Measurements from ENCODE around the gene CACNG4. TPM values are rescaled to one million over a fixed set of nuclear protein-coding genes. Genes with fewer than 3 reads are reported as not detected.

The CACNG4 gene
- total RNA-seq, 1 donor from 2014 or later: 27.5 TPM

DNA sequence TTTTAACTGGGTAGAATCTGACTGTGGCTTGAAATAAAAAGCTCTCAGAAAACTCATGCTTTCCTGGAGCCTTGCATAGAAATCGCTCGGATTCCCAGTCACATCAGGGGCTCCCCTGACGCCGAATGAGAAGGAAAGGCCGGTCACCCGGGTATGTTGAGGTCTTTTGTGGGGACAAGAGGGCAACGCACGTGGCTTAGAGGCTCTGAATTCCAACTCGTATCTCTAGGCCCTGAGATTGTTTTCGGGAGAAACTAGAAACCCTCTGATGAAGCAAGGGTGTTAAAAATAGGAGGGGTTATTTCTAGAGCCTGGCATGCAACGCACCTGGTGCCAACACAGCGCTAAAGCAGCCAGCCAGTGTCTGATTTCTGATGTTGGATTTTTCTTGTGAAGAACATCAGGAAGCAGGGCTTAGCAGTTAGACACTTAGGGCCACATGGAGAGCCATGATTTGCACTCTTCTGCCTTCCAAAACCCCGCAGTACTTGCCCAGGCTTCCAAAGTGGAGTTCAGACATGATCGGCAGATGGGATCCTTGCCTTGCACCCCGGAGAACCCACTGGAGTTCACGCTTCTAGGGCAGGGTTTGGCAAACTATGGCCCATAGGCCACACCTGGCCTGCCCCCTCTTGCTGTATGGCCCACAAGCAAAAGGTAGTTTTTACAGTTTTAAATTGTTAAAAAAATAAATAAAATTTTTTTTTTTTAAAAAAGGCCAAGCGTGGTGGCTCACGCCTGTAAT lies 92.4 kb downstream of the CACNG4 start:
- Mint-ChIP-seq H3K9me3 (no peaks in the 10 kb centered on the region), H3K4me1 (ENCODE audit: unreplicated experiment) (no peaks in the 10 kb centered on the region), H3K36me3 (no peaks in the 10 kb centered on the region), H3K4me3 (no peak overlapping the region), H3K27me3 (no peaks in the 10 kb centered on the region), H3K27ac (no peak overlapping the region)
- TF ChIP-seq, protein P1, sequence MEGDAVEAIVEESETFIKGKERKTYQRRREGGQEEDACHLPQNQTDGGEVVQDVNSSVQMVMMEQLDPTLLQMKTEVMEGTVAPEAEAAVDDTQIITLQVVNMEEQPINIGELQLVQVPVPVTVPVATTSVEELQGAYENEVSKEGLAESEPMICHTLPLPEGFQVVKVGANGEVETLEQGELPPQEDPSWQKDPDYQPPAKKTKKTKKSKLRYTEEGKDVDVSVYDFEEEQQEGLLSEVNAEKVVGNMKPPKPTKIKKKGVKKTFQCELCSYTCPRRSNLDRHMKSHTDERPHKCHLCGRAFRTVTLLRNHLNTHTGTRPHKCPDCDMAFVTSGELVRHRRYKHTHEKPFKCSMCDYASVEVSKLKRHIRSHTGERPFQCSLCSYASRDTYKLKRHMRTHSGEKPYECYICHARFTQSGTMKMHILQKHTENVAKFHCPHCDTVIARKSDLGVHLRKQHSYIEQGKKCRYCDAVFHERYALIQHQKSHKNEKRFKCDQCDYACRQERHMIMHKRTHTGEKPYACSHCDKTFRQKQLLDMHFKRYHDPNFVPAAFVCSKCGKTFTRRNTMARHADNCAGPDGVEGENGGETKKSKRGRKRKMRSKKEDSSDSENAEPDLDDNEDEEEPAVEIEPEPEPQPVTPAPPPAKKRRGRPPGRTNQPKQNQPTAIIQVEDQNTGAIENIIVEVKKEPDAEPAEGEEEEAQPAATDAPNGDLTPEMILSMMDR (conservative IDR thresholded peaks at IDR 0.05): no peak
- peak; percentile 56 for DNase-seq (ENCODE audit: extremely low spot score, unreplicated experiment)

DNA sequence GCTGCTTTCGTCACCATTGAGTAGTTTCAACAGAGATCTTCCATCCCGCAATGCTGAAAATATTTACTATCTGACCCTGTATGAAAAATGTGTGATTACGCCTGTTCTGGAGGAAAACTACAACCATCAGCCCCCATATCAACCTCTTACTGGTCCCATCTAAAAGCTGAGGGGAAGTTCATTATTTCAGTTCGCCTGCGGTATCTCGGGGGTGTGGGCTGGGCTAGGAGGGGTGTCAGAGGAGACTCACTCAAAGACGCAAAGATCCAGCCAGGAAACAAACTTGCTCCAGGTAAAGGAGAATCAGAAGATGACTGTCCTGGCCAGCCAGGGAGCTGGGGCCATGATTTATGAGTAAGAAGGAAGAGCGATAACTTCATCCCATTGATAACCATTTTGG lies 93.5 kb downstream of the CACNG4 start:
- Mint-ChIP-seq H3K27ac (no peak overlapping the region), H3K4me3 (no peak overlapping the region), H3K4me1 (ENCODE audit: unreplicated experiment) (no peaks in the 10 kb centered on the region), H3K27me3 (no peaks in the 10 kb centered on the region), H3K9me3 (peaks cover 2% of the 10 kb centered on the region), H3K36me3 (no peaks in the 10 kb centered on the region)
- peak; percentile 15 for DNase-seq (ENCODE audit: extremely low spot score, unreplicated experiment)
- TF ChIP-seq, protein P1 (conservative IDR thresholded peaks at IDR 0.05): no peak

DNA sequence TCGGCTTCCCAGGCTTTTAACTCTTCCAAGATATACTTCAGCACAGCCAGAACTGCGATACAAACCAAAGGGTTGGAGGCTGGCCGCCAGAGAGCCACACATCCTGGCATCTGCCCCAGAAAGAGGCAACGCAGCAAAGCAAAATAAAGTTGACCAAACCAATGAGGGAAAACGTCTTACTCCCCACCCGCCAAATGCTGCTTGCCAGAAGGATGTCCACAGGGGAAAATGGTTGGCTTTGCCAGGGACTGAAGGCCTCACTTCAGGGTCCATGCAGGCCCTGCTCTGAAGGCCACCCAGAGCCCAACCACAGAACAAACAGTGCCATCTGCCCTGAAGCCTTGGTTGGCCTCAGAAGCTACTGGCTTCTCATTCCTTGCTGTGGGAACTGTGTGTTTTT lies 94.9 kb downstream of the CACNG4 start:
- H3K4me1 Mint-ChIP-seq (ENCODE audit: unreplicated experiment): no peaks in the 10 kb centered on the region
- H3K9me3 Mint-ChIP-seq: peaks cover 4% of the 10 kb centered on the region
- no peak overlapping the region for H3K4me3 Mint-ChIP-seq
- TF ChIP-seq, protein P1 (conservative IDR thresholded peaks at IDR 0.05): no peak
- DNase-seq (ENCODE audit: extremely low spot score, unreplicated experiment): peak; percentile 16
- H3K27ac Mint-ChIP-seq: no peak overlapping the region
- H3K27me3 Mint-ChIP-seq: no peaks in the 10 kb centered on the region
- H3K36me3 Mint-ChIP-seq: no peaks in the 10 kb centered on the region

DNA sequence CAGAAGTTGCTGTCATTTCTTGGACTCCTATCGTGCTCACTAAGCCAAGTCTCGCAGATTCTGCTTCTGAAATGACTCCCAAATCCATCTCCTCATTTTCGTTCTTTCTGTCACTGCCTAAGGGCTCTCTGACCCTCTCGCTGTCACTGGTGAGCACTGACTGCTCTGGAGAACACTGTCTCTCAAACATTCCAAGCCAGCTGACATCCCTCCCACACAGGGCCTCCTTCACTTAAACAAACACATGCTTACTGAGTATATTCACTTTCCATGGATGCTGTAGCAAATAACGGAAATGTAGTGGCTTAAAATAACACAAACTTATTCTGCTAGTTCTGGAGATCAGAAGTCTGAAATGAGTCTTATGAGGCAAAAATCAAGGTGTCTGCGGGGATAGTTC lies 98.6 kb downstream of the CACNG4 start:
- H3K27me3 Mint-ChIP-seq: no peaks in the 10 kb centered on the region
- no peak overlapping the region for H3K4me3 Mint-ChIP-seq
- H3K4me1 Mint-ChIP-seq (ENCODE audit: unreplicated experiment): no peaks in the 10 kb centered on the region
- no peaks in the 10 kb centered on the region for H3K36me3 Mint-ChIP-seq
- TF ChIP-seq, protein P1 (conservative IDR thresholded peaks at IDR 0.05): no peak
- peak overlapping the region; percentile 4 for H3K27ac Mint-ChIP-seq
- no peak for DNase-seq (ENCODE audit: extremely low spot score, unreplicated experiment)
- peaks cover 4% of the 10 kb centered on the region for H3K9me3 Mint-ChIP-seq

DNA sequence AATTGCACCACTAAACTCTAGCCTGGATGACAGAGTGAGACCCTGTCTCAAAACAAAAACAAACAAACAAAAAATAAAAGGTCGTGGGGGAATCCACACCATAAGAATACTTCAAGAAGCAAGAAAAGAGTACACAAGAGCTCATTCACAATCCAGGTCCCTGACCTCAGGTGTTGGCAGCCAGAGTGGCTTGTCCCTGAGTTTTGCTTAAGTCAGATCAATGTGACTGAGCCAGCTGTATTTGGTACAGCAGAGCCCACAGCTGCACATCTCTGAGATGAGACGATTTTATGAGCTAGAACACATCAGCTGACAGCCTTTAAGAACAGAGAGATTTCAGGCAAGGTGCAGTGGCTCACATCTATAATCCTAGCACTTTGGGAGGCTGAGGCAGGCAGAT lies 102.2 kb downstream of the CACNG4 start:
- TF ChIP-seq, protein P1 (conservative IDR thresholded peaks at IDR 0.05): no peak
- Mint-ChIP-seq H3K36me3 (no peaks in the 10 kb centered on the region), H3K27ac (no peak overlapping the region), H3K4me3 (no peak overlapping the region), H3K27me3 (no peaks in the 10 kb centered on the region), H3K4me1 (ENCODE audit: unreplicated experiment) (peaks cover 3% of the 10 kb centered on the region), H3K9me3 (peaks cover 4% of the 10 kb centered on the region)
- DNase-seq (ENCODE audit: extremely low spot score, unreplicated experiment): no peak
